HepG2 (cell line): ENCODE results near the gene HDAC5. TPM values are rescaled to one million over a fixed set of nuclear protein-coding genes. Genes with fewer than 3 reads are reported as not detected.
A peak's percentile ranks its signal among the peaks of the same experiment; 100 is the strongest.

Experiments
- ATAC-seq: fragments of 200-7000 bp; cut with Tn5 transposase; 3 replicates; pipeline ENCODE4 v1.9.1; 2020; ENCODE audit warnings: mild to moderate bottlenecking, moderate library complexity
- BruUV-seq: library from RNA; stranded (reverse); fragments of 400-500 nt; replicated peaks from 2 replicates; lab custom pipeline; 2021; lab: Mats Ljungman, UMichigan
- CTCF ChIA-PET: fragments of 300-600 bp; formaldehyde crosslinking; extraction: SDS; loops from one replicate; lab custom pipeline; 2021; ENCODE audit warnings: low total read pairs, inconsistent platforms, low intra/inter-chr PET ratio; lab: Yijun Ruan, JAX
- POLR2A ChIA-PET: fragments of 350-600 bp; sonication (Branson Sonifier 250); formaldehyde crosslinking; loops from one replicate; lab custom pipeline; 2020; ENCODE audit warnings: antibody characterized with exemption, inconsistent platforms; lab: Yijun Ruan, JAX
- DNase-seq: peaks from one replicate; pipeline ENCODE4 v3.0.0-alpha.2; 2015; ENCODE audit warnings: low spot score
- FAIRE-seq: peaks from 3 replicates; lab custom pipeline; 2011; peaks lifted over from hg19 to GRCh38; lab: Jason Lieb, UNC
- H2AFZ ChIP-seq: one replicate; pipeline ENCODE4 v1.6.1; 2011; ENCODE audit warnings: low read length, inconsistent platforms
- H3K27ac ChIP-seq: fragments of 300-600 bp; 3 replicates; pipeline ENCODE4 v1.8.0; 2011; ENCODE audit warnings: mixed run types, mild to moderate bottlenecking, mixed read lengths, low read length, inconsistent platforms; ENCODE audit not compliant: insufficient read depth; ENCODE audit errors: extremely low read length
- H3K27me3 ChIP-seq, 2 experiments: fragments of 200-600 bp in 1 of 2; 2 replicates in 1 of 2; 3 replicates in 1 of 2; pipeline versions ENCODE4 v1.6.0 to v1.8.0; 2011; ENCODE audit warnings: low read length in 2 of 2, mild to moderate bottlenecking in 2 of 2, moderate library complexity in 2 of 2, inconsistent platforms in 1 of 2; ENCODE audit not compliant: insufficient read depth in 2 of 2, control insufficient read depth in 1 of 2
- H3K36me3 ChIP-seq, 2 experiments: fragments of 200-600 bp in 1 of 2; replicated peaks in 1 of 2; 2 replicates in 1 of 2; 3 replicates in 1 of 2; pipeline versions ENCODE4 v1.5.1 to v1.8.0; 2011; ENCODE audit warnings: low read length in 2 of 2, inconsistent platforms in 1 of 2; ENCODE audit not compliant: insufficient read depth in 2 of 2, control insufficient read depth in 1 of 2
- H3K4me1 ChIP-seq: 2 replicates; pipeline ENCODE4 v1.5.1; 2012; ENCODE audit warnings: low read length, inconsistent platforms; ENCODE audit not compliant: insufficient read depth
- H3K4me2 ChIP-seq: 2 replicates; pipeline ENCODE4 v1.6.0; 2011; ENCODE audit warnings: low read depth, low read length, inconsistent platforms
- H3K4me3 ChIP-seq, 3 experiments: fragments of 200-600 bp in 1 of 3; sonication (generic), shearing (Covaris generic) in 1 of 3; replicated peaks in 1 of 3; 2 replicates each; pipeline ENCODE4 v1.5.1; 2011 to 2016; ENCODE audit warnings: low read length in 3 of 3, inconsistent platforms in 2 of 3, low read depth in 2 of 3, mild to moderate bottlenecking in 2 of 3, control low read depth in 1 of 3, mixed read lengths in 1 of 3; ENCODE audit not compliant: insufficient read depth in 1 of 3
- H3K79me2 ChIP-seq: one replicate; pipeline ENCODE4 v1.6.1; 2011; ENCODE audit warnings: low read length, inconsistent platforms; ENCODE audit not compliant: insufficient read depth
- H3K9ac ChIP-seq: 2 replicates; pipeline ENCODE4 v1.6.0; 2011; ENCODE audit warnings: mild to moderate bottlenecking, low read depth, low read length, inconsistent platforms; ENCODE audit not compliant: insufficient read depth
- H3K9me3 ChIP-seq: 2 replicates; pipeline ENCODE4 v1.5.1; 2012; ENCODE audit warnings: mild to moderate bottlenecking, low read length
- H4K20me1 ChIP-seq: 2 replicates; pipeline ENCODE4 v1.6.0; 2011; ENCODE audit warnings: inconsistent platforms, mild to moderate bottlenecking, low read length, moderate library complexity; ENCODE audit not compliant: insufficient read depth
- AGO2 ChIP-seq: fragments of 200-400 bp; formaldehyde crosslinking; optimal IDR thresholded peaks from 2 replicates; pipeline ENCODE3; 2017; ENCODE audit warnings: mild to moderate bottlenecking, low read depth, low read length, moderate library complexity
- JARID2 ChIP-seq: sonication (generic); formaldehyde crosslinking; IDR thresholded peaks from 2 replicates; pipeline ENCODE4 v1.8.1; 2023; ENCODE audit warnings: missing genetic modification reagents, inconsistent platforms; ENCODE audit not compliant: insufficient replicate concordance
- SNRNP70 ChIP-seq: fragments of 200-400 bp; formaldehyde crosslinking; IDR thresholded peaks from 2 replicates; pipeline ENCODE4 v1.6.1; 2017; ENCODE audit warnings: mild to moderate bottlenecking, low read depth, low read length, moderate library complexity
- ZC3H4 ChIP-seq: sonication (generic); formaldehyde crosslinking; IDR thresholded peaks from 2 replicates; pipeline ENCODE4 v1.4.0; 2020; ENCODE audit warnings: missing genetic modification reagents, borderline replicate concordance
- ZNF510 ChIP-seq: sonication (generic); formaldehyde crosslinking; IDR thresholded peaks from 2 replicates; pipeline ENCODE4 v1.4.0; 2020; ENCODE audit warnings: low read depth, mild to moderate bottlenecking, missing genetic modification reagents
- WGBS: methylation state at CpG from one replicate; pipeline ENCODE4 v1.1.6; 2017; ENCODE audit warnings: low lambda C conversion rate; 5-methylcytosine and 5-hydroxymethylcytosine counted together
- in situ Hi-C: cut with HindIII; loops from 2 replicates; pipeline ENCODE4 v1.10.0; 2017; ENCODE audit warnings: low pct_unique_long_range_greater_than_20kb; ENCODE audit not compliant: extremely low pct_ligation_motif_present
- intact Hi-C: fragments of 100-400 bp; cut with micrococcal nuclease; formaldehyde crosslinking; loops from one replicate; pipeline ENCODE4 v1.10.0; 2022; ENCODE audit not compliant: unreplicated experiment
- polyA plus RNA-seq, 8 experiments: library from polyadenylated mRNA; depleted of rRNA in 3 of 8; stranded (reverse) in 7 of 8; unstranded in 1 of 8; fragments of >200 nt; fragmentation: Illumina TruSeq in 4 of 8; extraction: Trizol in 4 of 8; gene quantifications; 2 replicates each; pipeline versions ENCODE4 v1.2.1 to v1.2.3, GENCODE V29; 2011 to 2016; ENCODE audit warnings: low read depth in 4 of 8, missing spikeins in 1 of 8, mixed read lengths in 1 of 8; ENCODE audit not compliant: insufficient read depth in 1 of 8
- total RNA-seq, 5 experiments: library from RNA; depleted of rRNA; stranded (reverse); fragments of >200 nt; fragmentation: Illumina TruSeq; extraction: Trizol; gene quantifications; 2 replicates each; pipeline ENCODE4 v1.2.3, GENCODE V29; 2016; ENCODE audit warnings: low read depth in 1 of 5
- TF ChIP-seq, protein P1 (sequence below): sonication (generic); formaldehyde crosslinking; IDR thresholded peaks from 2 replicates; pipeline ENCODE4 v1.4.0; 2020; ENCODE audit warnings: missing genetic modification reagents
- TF ChIP-seq, protein P2 (sequence below): sonication (generic); formaldehyde crosslinking; conservative IDR thresholded peaks from 2 replicates; pipeline ENCODE4 v1.8.0; 2022; ENCODE audit warnings: low read depth, missing genetic modification reagents
- TF ChIP-seq, protein P3 (sequence below): sonication (generic); formaldehyde crosslinking; IDR thresholded peaks from 2 replicates; pipeline ENCODE4 v1.5.0; 2020; ENCODE audit warnings: missing genetic modification reagents

The HDAC5 gene
- total and polyA plus RNA-seq, 2 of the 13 experiments (the other 11 are each of a cell fraction or from before 2014, with no cell fraction given) = 46.4 to 85.4 TPM

DNA sequence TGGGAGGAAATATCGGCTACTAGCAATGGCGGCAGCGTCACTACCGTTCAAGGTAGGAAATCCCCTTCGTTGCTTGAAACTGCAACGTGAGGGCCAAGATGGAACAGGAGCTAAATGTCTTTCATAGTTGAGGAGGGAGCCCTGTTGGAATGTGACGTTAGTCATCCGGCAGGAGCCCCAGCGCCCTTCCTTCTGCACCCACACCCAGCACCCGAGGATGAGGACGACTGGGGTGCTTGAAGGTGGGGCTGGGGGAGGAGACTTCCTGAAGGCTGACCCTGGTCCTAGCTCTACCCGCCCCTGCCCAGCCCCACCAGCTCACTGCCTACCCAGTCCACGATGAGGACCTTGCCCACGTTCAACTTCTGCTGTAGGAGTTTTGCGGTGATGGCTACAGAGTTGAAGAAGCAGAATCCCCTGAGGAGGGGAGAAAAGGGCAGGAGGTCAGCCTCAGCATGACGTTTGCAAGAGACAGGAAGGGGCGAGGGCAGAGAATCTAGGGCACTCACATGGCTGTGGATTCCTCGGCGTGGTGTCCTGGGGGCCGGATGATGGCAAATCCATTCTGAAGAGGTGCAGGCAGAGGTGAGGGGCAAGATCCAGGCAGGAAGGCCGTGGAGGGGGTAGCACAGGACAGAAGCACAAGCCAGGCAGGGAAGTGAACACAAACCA is 41.0 kb downstream of the HDAC5 start:
- BruUV-seq = no TSS peak
- Histone ChIP-seq H3K9ac (no peak overlapping the region), H3K36me3 (peaks cover 32 to 62% of the 10 kb centered on the region in 2 experiments), H3K27me3 (no peaks in the 10 kb centered on the region), H3K4me3 (no peak overlapping the region), H3K4me1 (peaks cover 27% of the 10 kb centered on the region), H3K79me2 (no peaks in the 10 kb centered on the region), H3K4me2 (no peak overlapping the region), H2AFZ (no peak overlapping the region), H3K27ac (no peak overlapping the region)
- FAIRE-seq (no peak), DNase-seq (no peak)
- 95% methylated on average over 21 of the region's 21 CpGs for WGBS
- TF ChIP-seq JARID2 (CRISPR knock-in tag) (no peak), AGO2 (peak; percentile 30), ZC3H4 (CRISPR knock-in tag) (no peak), SNRNP70 (no peak)
- TF ChIP-seq, all 625 proteins: peak for 1
- H3K9me3 ChIP-seq = no peaks in the 10 kb centered on the region
- POLR2A ChIA-PET = interaction anchor here (1.7 kb wide), 1 partner anchor 26 kb away, joined by 5 read pairs; no protein-coding TSS in a partner anchor
- ATAC-seq = no peak
- no peaks in the 10 kb centered on the region for H4K20me1 ChIP-seq
- intact Hi-C loops = no loop called here
- CTCF ChIA-PET = interaction anchor here (0.8 to 3.7 kb wide), 4 partner anchors 11 to 86 kb away, joined by 3 to 80 read pairs (median 12); partner anchors contain the start of gene G6PC3
- in situ Hi-C loops = loop anchor here (5.0 kb wide), 1 partner anchor 40 kb away; the partner anchor contains the start of gene HDAC5

DNA sequence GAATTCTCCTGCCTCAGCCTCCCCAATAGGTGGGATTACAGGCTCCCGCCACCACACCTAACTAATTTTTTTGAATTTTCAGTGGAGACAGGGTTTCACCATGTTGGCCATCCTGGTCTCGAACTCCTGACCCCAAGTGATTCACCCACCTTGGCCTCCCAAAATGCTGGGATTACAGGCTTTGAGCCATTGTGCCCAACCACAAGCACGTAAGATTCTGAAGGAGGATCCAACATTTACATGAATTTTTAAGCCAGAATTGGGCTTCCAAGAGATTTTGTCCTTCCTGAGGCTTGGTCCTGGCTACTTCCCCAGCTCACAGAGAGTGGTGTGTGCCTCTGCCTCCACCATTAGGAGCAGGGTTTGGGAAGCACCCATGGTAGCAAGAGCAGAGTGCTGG is 41.8 kb downstream of the HDAC5 start:
- intact Hi-C loops (no loop called here), in situ Hi-C loops (loop anchor here (5.0 kb wide), 1 partner anchor 41 kb away; the partner anchor contains the start of gene HDAC5)
- Histone ChIP-seq H3K36me3 (peaks cover 33 to 62% of the 10 kb centered on the region in 2 experiments), H3K27me3 (no peaks in the 10 kb centered on the region), H2AFZ (no peak overlapping the region), H3K9me3 (no peaks in the 10 kb centered on the region), H3K27ac (no peak overlapping the region), H3K79me2 (no peaks in the 10 kb centered on the region), H3K4me2 (no peak overlapping the region), H4K20me1 (no peaks in the 10 kb centered on the region), H3K4me3 (no peak overlapping the region), H3K4me1 (peaks cover 28% of the 10 kb centered on the region), H3K9ac (no peak overlapping the region)
- ChIA-PET POLR2A (interaction anchor here (1.2 kb wide), 1 partner anchor 56 kb away, joined by 3 read pairs; no protein-coding TSS in a partner anchor), CTCF (no interaction called here)
- BruUV-seq = no TSS peak
- DNase-seq (no peak), FAIRE-seq (no peak), ATAC-seq (no peak)
- WGBS = 96% methylated on average over 3 of the region's 3 CpGs
- TF ChIP-seq, protein P1, sequence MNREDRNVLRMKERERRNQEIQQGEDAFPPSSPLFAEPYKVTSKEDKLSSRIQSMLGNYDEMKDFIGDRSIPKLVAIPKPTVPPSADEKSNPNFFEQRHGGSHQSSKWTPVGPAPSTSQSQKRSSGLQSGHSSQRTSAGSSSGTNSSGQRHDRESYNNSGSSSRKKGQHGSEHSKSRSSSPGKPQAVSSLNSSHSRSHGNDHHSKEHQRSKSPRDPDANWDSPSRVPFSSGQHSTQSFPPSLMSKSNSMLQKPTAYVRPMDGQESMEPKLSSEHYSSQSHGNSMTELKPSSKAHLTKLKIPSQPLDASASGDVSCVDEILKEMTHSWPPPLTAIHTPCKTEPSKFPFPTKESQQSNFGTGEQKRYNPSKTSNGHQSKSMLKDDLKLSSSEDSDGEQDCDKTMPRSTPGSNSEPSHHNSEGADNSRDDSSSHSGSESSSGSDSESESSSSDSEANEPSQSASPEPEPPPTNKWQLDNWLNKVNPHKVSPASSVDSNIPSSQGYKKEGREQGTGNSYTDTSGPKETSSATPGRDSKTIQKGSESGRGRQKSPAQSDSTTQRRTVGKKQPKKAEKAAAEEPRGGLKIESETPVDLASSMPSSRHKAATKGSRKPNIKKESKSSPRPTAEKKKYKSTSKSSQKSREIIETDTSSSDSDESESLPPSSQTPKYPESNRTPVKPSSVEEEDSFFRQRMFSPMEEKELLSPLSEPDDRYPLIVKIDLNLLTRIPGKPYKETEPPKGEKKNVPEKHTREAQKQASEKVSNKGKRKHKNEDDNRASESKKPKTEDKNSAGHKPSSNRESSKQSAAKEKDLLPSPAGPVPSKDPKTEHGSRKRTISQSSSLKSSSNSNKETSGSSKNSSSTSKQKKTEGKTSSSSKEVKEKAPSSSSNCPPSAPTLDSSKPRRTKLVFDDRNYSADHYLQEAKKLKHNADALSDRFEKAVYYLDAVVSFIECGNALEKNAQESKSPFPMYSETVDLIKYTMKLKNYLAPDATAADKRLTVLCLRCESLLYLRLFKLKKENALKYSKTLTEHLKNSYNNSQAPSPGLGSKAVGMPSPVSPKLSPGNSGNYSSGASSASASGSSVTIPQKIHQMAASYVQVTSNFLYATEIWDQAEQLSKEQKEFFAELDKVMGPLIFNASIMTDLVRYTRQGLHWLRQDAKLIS = no peak
- TF ChIP-seq, protein P2, sequence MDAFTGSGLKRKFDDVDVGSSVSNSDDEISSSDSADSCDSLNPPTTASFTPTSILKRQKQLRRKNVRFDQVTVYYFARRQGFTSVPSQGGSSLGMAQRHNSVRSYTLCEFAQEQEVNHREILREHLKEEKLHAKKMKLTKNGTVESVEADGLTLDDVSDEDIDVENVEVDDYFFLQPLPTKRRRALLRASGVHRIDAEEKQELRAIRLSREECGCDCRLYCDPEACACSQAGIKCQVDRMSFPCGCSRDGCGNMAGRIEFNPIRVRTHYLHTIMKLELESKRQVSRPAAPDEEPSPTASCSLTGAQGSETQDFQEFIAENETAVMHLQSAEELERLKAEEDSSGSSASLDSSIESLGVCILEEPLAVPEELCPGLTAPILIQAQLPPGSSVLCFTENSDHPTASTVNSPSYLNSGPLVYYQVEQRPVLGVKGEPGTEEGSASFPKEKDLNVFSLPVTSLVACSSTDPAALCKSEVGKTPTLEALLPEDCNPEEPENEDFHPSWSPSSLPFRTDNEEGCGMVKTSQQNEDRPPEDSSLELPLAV (CRISPR knock-in tag) = no peak
- TF ChIP-seq, protein P3, sequence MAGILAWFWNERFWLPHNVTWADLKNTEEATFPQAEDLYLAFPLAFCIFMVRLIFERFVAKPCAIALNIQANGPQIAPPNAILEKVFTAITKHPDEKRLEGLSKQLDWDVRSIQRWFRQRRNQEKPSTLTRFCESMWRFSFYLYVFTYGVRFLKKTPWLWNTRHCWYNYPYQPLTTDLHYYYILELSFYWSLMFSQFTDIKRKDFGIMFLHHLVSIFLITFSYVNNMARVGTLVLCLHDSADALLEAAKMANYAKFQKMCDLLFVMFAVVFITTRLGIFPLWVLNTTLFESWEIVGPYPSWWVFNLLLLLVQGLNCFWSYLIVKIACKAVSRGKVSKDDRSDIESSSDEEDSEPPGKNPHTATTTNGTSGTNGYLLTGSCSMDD (CRISPR knock-in tag) = no peak
- TF ChIP-seq ZNF510 = no peak
